HG03103 (cell line): ENCODE data around the gene SYNGR4.

ENCODE experiments used
- ATAC-seq: cut with Tn5 transposase; IDR thresholded peaks from one replicate; pipeline ENCODE4 v1.9.1; 2021; ENCODE audit warnings: low read depth; ENCODE audit not compliant: unreplicated experiment

The SYNGR4 gene

GRCh38 chr19:48395499-48395898 is 31.3 kb downstream of the SYNGR4 start:
- no peak for ATAC-seq

GRCh38 chr19:48396016-48396823 is 32.1 kb downstream of the SYNGR4 start:
- ATAC-seq, result no peak

GRCh38 chr19:48396824-48397176 is 32.6 kb downstream of the SYNGR4 start:
- no peak for ATAC-seq

- ATAC-seq, result no peak
Observed at GRCh38 chr19:48397263-48398101, 33.3 kb downstream of the SYNGR4 start.

GRCh38 chr19:48398102-48398374 is 33.9 kb downstream of the SYNGR4 start:
- no peak for ATAC-seq

GRCh38 chr19:48398375-48399235 is 34.4 kb downstream of the SYNGR4 start:
- peak; percentile 45 for ATAC-seq

GRCh38 chr19:48400018-48400742 is 36.0 kb downstream of the SYNGR4 start:
- no peak for ATAC-seq

GRCh38 chr19:48401287-48401686 is 37.1 kb downstream of the SYNGR4 start:
- no peak for ATAC-seq

GRCh38 chr19:48403606-48404005 is 39.4 kb downstream of the SYNGR4 start:
- ATAC-seq, result no peak

GRCh38 chr19:48405010-48405659 is 41.0 kb downstream of the SYNGR4 start:
- ATAC-seq, result no peak

- no peak for ATAC-seq
Observed at GRCh38 chr19:48405850-48406249, 41.7 kb downstream of the SYNGR4 start.

GRCh38 chr19:48413879-48414587 is 49.9 kb downstream of the SYNGR4 start:
- no peak for ATAC-seq

- ATAC-seq, result no peak
Observed at GRCh38 chr19:48415395-48415794, 51.2 kb downstream of the SYNGR4 start.

GRCh38 chr19:48415806-48416221 is 51.6 kb downstream of the SYNGR4 start:
- no peak for ATAC-seq

GRCh38 chr19:48417421-48417820 is 53.3 kb downstream of the SYNGR4 start:
- ATAC-seq, result no peak

- ATAC-seq, result no peak
Observed at GRCh38 chr19:48418317-48419064, 54.3 kb downstream of the SYNGR4 start.

GRCh38 chr19:48419158-48419920 is 55.2 kb downstream of the SYNGR4 start:
- ATAC-seq, result no peak

- no peak for ATAC-seq
Observed at GRCh38 chr19:48421548-48421947, 57.4 kb downstream of the SYNGR4 start.
